Stimulated activated CD8-positive, alpha-beta memory T cell treated with anti-CD3 and anti-CD28 coated beads, Interleukin-7, amount 100 ng/mL, for 48 hours (primary cell): Measurements from ENCODE around the gene OBP2A.

Experiments
- DNase-seq, 2 donors: peaks; one replicate each; pipeline ENCODE4 v3.0.0-alpha.2; 2020; ENCODE audit warnings: low read depth in 1 of 2; ENCODE audit errors: extremely low read depth in 1 of 2

Gene OBP2A

DNA sequence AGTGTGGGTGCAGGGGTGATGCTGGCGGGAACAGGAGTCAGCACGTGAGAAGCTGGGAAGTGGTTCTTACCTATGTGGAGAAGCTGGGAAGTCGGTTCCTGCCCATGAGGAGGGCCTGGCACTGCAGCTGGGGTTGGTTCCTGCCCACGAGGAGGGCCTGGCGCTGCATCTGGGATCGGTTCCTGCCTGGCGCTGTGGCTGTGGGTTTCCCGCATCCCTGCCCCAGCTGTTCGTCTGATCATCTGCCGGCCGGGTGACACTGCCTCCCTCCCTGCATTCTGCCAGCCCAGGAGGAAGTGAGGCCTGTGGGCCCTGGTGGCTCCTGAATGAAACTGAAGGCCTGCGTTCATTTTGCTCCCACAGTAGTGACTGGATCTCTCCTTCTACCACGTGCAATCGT lies 5.1 kb downstream of the OBP2A start:
- no peak for DNase-seq

DNA sequence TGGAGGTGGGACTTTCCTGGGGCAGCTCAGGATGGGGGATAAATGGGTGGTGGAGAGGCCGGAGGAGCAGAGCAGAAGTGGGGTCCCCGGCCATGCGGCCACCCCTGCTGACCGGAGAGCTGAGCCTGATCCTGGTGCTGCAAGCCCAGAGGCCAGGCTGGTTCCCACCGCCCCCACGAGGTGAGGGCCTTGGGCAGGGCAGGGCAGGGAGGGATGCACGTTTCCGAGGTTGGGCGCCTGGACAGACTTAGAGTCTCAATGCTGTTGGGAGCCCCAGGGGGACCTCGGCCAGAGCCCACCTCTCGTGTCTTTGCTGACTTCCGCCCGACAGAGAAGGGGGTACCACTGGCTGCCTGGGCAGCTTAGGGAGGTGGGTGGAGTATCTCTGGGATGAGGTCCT lies 5.5 kb downstream of the OBP2A start:
- no peak for DNase-seq

DNA sequence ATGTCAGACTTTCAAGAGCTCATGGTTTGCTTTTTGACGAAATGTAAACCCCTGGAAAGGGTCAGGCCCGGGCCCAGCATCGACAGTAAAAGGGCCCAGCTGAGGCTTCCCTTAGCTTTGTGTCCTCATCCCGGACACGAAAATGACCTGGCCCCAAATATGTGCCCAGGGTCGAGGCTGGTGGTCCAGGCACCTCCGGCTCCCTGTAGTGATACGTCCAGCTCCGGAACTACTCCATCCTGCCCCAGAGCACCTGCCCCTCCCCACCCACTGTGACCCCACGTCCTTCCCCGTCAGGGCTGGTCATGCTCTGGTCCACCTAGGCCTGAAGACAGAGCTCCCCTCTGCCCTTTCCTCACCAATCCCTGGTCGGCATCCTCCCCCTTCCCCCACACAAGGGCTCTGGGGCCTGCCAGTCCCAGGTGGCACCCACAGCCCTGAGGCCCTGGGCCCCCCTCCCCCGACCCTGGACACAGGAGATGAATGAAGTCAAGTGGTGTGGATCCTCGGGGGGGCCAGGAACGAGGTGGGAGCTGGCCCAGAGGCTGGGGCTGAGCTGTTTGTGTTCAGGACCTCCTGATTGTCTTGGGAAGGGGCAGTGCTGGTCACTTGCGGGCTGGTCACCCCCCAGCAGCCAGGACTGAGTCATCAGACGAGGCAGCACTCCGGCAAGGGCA lies 6.2 kb downstream of the OBP2A start:
- no peak for DNase-seq

DNA sequence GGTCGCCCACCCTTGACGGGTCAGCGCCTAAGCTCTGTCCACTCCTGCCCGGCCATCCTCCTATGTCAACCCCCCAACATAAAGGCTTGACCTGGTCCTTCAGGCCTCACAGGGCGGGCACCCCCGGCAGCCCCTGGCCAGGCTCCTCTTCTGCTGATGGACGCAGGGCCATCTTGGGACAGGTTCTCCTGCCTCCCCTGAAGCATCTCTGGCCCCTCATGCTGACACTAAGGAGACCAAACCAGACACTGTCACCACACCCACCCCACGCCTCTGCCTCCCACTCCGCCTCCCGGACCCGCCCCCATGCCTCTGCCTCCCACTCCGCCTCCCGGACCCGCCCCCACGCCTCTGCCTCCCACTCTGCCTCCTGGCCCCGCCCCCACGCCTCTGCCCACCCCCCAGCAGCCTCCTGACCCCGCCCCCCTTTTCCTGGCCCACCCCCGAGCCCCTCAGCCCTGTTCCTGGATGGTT lies 6.8 kb downstream of the OBP2A start:
- no peak for DNase-seq

DNA sequence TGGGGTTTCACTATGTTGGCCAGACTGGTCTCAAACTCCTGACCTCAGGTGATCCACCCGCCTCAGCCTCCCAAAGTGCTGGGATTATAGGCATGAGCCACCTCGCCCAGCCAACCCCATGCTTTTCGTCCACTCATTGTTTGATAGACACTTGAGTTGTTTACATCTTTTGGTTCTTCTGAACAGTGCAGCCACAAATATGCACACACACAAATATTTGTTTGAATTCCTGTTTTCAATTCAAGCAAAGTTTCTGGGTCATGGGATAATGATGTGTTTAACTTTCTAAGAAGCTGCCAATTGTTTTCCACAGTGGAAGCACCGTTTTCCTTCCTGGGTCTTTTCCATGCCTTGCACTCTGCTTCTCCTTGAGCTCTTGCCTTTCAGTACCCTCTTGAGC lies 8.8 kb downstream of the OBP2A start:
- DNase-seq: no peak

DNA sequence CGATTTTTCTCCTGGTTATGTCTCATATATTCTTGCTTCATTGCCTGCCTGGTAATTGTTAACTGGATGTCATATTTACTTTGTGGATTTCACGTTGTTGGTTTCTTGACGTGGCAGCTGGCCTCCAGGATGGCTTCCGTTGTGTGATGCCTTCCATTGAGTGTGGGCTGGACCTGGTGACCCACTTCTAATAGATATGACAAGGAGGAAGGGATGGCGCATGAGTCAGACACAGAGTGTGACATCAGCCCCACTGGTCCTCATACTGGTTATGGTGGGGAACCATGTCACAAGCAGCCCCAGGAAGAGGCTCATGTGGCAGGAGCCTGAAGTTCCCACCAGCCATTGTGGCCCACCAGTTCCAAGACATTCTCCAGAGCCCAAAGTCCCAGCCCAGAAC lies 9.3 kb downstream of the OBP2A start:
- no peak for DNase-seq

DNA sequence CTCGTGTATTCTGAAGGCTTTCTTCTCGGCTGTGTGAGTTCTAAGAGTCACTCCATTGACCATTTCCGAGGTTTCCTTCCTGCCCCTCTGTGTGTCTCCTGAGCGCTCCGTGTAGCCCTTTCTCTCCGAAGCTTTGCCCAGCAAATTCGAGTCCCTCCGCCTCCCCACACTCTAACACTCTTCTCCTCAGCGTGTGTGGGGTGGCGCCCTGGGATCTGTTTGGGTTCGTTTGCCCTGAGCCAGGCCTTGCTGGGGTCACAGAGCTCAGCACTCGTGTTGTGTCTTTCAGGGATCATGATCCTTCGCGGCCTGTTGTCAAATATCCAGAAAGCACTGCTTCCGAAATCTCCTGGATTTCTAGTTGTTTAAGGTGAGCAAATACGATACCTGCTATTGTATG lies 10.0 kb downstream of the OBP2A start:
- no peak for DNase-seq

DNA sequence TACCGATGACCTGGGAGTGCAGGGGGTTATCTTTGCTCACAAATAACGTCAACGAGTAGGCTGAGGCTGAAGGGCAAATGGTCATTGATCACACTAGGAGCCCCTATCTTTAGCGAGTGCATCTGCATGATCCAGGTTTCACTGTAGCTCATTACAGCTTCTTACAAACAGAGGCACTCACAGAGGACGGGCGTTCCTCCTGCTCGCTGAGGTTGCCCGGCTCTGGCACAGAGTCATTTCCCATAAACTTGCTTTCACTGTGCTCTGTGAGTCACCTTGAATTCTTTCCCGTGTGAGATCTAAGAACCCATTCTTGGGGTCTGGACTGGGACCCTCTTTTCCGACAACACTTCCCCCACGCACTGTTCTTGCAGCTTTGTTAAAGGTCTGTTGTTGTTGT lies 13.7 kb downstream of the OBP2A start:
- DNase-seq: no peak

DNA sequence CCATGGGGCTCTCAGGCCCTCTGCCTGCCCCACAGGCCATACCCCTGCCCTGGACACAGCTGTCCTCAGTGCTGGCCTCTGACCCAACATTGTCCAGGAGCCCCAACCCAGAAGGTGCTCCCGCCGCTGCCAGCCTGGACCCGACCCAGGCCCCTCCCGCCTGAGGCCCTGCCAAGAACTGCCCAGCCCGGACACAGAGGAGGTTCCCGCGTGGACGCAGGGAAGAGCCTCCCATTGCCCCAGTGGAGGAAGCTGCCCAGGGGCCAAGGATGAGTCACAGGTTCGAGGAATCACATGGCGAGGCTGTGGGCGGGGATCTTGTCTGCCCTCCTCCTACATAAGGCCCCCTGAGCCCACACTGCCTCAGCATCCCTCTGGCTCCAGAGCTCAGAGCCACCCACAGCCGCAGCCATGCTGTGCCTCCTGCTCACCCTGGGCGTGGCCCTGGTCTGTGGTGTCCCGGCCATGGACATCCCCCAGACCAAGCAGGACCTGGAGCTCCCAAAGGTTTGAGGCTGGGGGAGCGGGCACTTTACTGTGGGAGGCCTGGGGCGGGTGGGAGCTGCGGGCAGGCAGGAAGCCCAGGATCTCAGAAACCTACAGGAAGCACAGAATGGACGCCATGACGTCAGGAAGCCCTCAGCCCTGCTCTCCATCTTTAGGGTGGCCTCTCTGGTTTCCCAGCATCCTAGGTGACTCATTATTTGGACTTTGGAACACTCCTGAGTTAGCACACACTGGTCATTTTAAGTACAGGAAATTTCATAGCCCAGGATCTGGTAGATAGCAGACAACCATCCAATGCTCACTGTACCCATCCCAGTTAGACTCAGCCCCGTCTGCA lies 15.7 kb downstream of the OBP2A start, which contains the start of gene PAEP:
PAEP (plus strand) TSS at position 366 of the 844 bp plus-strand sequence.
- no peak for DNase-seq

DNA sequence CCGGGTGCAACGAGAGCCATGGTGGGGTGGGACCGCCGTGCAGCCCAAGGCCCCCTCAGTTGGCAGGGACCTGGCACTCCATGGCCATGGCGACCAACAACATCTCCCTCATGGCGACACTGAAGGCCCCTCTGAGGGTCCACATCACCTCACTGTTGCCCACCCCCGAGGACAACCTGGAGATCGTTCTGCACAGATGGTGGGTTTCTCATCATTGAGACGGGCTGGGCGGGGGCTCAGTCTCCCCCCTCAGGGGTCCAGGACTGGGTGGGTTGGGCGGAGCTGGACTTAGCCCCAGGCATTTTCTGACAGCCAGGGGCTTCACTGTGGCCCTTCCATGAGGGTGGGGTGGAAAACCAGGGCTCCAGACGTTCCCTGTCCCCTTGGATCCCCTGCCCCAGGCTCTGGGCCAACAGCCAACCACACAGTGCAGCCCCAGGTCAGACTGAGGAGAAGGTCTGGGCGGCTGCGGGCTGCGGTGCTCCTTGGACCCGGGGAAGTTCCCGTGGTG lies 16.4 kb downstream of the OBP2A start:
- DNase-seq: no peak

DNA sequence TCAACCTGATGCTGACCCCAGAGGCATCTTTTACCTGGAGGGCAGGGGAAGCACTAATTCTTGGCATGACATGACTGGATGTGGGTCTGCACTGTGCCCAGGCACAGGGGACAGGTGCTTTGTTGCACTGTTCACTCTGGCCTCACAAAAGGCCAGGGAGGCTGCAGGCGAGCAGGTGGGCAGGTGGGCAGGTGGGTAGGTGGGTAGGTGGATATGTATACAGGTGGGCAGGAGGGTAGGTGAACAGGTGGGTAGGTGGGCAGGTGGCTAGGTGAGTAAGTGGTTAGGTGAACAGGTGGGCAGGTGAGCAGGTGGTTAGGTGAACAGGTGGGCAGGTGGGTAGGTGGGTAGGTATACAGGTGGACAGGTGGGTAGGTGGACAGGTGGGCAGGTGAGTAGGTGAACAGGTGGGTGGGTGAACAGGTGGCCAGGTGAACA lies 17.1 kb downstream of the OBP2A start:
- no peak for DNase-seq

DNA sequence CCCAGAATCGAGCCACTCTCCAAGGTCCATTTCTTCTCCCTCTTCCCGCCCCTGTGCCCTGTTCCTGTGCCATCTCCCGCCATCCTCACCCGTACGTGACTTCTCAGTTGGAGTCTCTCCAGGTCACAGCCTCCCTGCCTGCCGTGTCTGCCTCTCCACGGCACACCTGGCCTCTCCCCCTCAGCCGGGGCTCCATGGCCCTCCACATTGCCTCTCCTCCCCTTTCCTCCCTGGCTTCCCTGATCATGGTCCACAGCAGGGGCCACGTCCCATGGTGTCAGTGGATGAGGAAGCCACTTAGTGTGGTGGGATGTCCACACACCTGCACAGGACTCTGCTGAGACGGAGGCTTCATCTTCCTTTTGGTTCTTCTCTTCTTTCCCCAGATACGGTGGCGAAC lies 17.9 kb downstream of the OBP2A start:
- DNase-seq: no peak

DNA sequence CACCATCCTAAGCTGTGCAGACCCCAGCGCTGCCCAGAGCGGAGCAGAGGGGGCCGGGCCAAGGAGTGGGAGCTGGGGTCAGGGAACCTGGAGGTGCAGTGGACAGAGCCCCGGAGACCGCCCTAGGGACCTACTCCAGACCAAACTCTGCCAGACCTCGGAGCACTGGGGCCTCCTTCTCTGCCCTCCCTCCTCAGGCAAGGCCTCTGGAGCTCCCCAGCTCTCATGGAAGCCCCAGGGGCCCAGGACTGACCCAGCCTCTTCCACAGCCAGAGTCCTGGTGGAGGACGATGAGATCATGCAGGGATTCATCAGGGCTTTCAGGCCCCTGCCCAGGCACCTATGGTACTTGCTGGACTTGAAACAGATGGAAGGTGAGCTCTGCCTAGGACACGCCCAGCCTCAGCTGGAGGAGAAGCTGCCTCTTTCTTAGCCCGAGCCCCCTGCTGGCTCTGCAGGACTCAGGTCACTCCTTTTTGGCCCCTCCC lies 19.3 kb downstream of the OBP2A start:
- DNase-seq: no peak

DNA sequence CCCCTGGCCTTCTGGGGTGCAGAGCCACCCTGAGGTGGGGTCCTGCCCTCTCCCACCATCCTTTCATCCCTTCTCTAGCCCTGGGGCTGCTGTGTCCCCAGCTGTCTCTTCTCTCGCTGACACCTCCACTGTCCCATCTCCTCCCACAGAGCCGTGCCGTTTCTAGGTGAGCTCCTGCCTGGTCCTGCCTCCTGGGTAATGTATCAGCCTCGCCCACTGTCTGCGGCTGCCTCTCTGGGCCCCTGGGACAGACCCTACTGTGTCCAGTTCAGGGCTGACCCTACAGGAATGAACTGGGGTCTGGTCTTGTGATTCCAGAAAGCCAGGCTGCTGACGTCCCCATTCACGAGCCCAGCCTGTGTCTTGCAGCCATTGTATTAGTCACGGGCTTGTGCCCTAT lies 19.7 kb downstream of the OBP2A start:
- no peak for DNase-seq

DNA sequence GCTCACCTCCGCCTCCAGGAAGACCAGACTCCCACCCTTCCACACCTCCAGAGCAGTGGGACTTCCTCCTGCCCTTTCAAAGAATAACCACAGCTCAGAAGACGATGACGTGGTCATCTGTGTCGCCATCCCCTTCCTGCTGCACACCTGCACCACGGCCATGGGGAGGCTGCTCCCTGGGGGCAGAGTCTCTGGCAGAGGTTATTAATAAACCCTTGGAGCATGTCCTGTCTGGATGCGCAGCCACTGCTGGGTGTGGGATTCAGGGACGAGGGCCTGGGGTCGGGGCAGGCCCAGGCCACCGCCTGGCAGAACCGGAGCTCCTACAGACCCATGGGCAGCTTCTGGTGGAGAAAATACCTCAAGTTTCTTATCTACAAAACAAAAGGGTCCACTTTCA lies 20.6 kb downstream of the OBP2A start:
- DNase-seq: no peak

DNA sequence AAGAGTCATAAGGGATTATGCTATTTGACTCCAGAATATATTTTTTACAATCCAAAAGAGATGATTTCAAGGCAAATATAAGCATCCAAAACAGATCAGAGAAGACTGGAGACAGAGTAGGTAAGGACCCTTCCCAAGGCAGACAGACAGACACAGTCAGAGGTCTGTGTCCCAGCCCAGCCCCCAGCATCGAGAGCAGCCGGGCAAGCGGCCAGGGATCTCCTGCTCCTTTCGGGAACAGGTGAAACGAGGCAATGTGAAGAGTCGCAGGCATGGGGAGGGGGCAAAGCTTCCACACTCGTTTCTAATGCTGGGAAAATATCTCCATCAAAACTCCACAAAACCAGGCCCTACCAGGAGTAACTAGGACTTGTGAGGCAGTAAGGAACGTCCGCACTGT lies 21.4 kb downstream of the OBP2A start:
- DNase-seq: no peak

DNA sequence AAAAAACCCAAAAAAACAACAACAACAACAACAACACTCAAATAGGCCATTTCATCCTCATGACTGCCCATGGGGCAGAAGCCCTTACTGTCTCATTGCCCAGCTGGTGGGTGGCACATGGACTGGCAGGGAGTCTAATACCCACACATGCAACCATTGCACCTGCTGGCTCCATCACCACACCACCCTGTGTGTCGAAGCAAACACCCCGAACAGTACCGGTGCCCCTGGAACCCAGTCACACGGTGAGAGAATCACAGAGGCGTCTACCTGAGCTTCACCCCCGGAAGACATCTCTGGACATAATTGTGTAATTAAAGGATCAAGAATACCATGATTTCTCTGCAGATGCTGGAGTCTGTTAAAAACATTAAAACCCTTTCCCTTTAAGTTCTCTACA lies 22.1 kb downstream of the OBP2A start:
- DNase-seq: no peak

DNA sequence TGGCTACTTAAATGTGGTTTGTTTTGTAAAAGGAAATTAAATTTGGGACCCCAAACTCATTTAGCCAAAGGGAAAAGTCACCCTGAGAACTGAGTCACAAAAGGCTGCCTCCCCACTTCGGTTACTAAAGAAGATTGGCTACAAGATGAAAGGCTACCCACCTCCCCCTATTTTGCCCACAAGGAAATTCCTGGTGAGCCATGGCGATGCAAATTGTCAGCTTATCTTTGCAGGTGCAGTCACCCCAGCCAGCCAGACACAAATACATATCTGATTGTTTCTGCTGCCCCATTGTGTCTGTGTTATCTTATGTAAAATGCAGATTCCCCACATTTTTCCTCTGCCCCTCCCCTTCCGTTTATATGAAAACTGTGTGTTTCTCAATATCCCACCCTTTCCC lies 24.5 kb downstream of the OBP2A start:
- no peak for DNase-seq

DNA sequence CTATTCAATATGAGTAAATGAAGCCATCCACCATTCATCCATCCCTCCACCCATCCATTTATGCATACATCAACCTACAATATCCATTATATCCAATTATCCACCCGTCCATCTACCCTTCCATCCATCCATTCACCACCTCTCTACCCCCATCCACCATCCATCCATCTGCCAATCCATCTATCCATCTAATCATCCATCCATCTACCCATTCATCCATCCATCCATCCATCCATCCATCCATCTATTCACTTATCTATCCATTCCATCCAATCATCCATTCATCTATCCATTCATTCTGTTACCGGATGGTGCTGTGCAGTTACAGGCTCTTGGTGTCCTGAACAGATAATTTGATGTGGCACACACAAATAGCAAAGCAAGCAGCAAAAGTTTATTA lies 26.3 kb downstream of the OBP2A start:
- DNase-seq: no peak

DNA sequence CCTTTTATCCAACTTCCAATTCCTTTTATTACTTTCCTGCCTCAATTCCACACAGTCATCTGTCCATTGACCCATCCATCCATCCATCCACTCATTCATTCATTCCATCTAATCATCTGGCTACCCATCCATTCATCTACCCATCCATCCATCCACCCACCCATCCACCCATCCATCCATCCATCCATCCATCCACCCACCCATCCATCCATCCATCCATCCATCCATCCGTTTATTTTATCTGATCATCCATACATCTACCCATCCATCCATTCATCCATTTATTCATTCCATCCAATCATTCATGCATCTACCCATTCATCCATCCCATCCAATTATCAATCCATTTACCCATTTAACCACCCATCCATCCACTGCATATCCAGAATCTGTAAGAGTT lies 27.2 kb downstream of the OBP2A start:
- no peak for DNase-seq

DNA sequence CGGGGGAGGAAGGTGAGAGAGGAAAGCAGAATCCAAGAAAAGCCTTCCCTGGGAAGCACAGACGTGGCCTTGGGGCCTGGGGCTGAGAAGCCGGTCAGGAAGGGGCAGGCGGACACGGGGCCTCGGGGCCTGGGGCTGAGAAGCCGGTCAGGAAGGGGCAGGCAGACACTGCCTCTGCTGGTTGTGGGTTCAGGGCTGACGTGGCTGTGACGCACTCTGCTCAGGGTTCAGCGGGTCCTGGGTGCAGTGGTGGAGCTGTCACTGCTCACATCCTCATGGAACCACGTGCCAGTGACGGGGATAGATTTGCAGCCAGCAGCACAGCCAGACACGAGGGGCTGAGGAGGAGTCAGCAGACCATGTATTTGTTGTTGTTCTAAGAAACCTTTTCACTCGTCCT lies 28.4 kb downstream of the OBP2A start:
- DNase-seq: no peak

DNA sequence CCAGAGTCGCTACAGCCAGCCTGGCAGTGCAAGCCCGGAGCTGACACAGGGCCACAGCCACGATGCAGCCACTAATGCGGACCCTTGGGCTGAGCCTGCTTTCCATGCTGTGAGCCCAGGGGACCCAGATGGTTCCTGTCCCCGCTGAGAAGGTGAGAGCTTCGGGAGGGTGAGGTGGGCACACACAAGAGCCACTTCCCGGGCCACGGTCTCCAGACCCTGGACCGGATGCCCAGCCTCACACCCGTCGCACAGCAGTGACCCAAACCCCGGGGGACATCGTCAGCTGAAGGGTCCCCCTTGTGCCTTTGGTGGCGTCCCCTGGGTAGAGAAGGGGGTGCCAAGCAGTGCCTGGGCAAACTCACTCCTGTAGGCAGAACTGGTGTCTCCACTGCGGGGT lies 29.0 kb downstream of the OBP2A start:
- no peak for DNase-seq
